Esophagus muscularis mucosa (tissue), 3 donors: Measurements from ENCODE around the gene GNA12.

Experiments
- POLR2A ChIP-seq: fragments of 450-650 bp; IDR thresholded peaks from one replicate; pipeline ENCODE4 v1.6.1; 2017; ENCODE audit warnings: antibody characterized with exemption, moderate library complexity, mild to moderate bottlenecking, low read depth
- TF ChIP-seq, protein P1 (sequence below), 3 experiments: fragments of 200-600 bp in 2 of 3; fragments of 450-650 bp in 1 of 3; sonication (generic) in 2 of 3; IDR thresholded peaks; one replicate each; pipeline ENCODE4 v1.5.1; 2017 to 2019; ENCODE audit warnings: antibody characterized with exemption in 3 of 3, mild to moderate bottlenecking in 2 of 3, moderate library complexity in 1 of 3

DNA sequence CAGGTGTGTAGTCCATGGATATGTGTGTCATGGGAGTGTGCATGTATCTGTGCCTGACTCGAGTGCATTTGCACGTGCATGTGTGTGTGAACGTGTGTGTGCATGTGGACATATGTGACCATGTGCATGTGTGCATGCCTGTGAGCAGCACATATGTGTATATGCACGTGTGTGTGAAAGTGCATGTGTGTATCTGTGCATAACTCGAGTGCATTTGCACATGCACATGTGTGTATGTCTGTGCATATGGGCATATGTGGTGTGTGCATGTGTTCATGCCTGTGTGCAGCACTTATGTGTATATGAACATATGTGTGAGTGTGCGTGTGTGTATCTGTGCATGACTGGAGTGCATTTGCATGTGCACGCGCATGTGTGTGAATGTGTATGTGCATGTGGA is 35.2 kb upstream of the GNA12 start:
- no peak for TF ChIP-seq POLR2A
- TF ChIP-seq, protein P1, sequence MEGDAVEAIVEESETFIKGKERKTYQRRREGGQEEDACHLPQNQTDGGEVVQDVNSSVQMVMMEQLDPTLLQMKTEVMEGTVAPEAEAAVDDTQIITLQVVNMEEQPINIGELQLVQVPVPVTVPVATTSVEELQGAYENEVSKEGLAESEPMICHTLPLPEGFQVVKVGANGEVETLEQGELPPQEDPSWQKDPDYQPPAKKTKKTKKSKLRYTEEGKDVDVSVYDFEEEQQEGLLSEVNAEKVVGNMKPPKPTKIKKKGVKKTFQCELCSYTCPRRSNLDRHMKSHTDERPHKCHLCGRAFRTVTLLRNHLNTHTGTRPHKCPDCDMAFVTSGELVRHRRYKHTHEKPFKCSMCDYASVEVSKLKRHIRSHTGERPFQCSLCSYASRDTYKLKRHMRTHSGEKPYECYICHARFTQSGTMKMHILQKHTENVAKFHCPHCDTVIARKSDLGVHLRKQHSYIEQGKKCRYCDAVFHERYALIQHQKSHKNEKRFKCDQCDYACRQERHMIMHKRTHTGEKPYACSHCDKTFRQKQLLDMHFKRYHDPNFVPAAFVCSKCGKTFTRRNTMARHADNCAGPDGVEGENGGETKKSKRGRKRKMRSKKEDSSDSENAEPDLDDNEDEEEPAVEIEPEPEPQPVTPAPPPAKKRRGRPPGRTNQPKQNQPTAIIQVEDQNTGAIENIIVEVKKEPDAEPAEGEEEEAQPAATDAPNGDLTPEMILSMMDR (IDR thresholded peaks at IDR 0.05) = no peak
